NT2/D1 (cell line): ENCODE data around the gene FNIP1.
"Not testable (repeated sequence)": the region's sequence is repeated elsewhere in the genome, so short reads cannot be mapped to it uniquely, and the experiment has no call there.

ENCODE experiments used
- DNase-seq: peaks from one replicate; pipeline ENCODE4 v3.0.0-alpha.2; 2011; ENCODE audit warnings: low read depth, low spot score
- H3K27me3 ChIP-seq: 2 replicates; pipeline ENCODE4 v1.6.0; 2011; ENCODE audit warnings: mild to moderate bottlenecking; ENCODE audit not compliant: insufficient read length, insufficient read depth
- H3K36me3 ChIP-seq: 2 replicates; pipeline ENCODE4 v1.6.1; 2011; ENCODE audit warnings: mild to moderate bottlenecking, low read length, mixed read lengths; ENCODE audit not compliant: insufficient read depth, insufficient read length
- H3K4me1 ChIP-seq: 2 replicates; pipeline ENCODE4 v1.5.1; 2011; ENCODE audit not compliant: insufficient read depth, insufficient read length
- H3K4me3 ChIP-seq: 2 replicates; pipeline ENCODE4 v1.5.1; 2011; ENCODE audit warnings: low read depth; ENCODE audit not compliant: insufficient read length
- H3K9ac ChIP-seq: 2 replicates; pipeline ENCODE4 v1.6.0; 2011; ENCODE audit warnings: low read depth; ENCODE audit not compliant: insufficient read length
- H3K9me3 ChIP-seq: 2 replicates; pipeline ENCODE4 v1.5.1; 2011; ENCODE audit warnings: mild to moderate bottlenecking, low read length; ENCODE audit not compliant: insufficient read depth
- SUZ12 ChIP-seq: IDR thresholded peaks from 2 replicates; pipeline ENCODE4 v1.6.1; 2011; ENCODE audit not compliant: insufficient read length, insufficient read depth; ENCODE audit errors: extremely low read depth
- YY1 ChIP-seq: IDR thresholded peaks from 2 replicates; pipeline ENCODE4 v1.6.1; 2011; ENCODE audit not compliant: insufficient read length, insufficient read depth
- ZNF274 ChIP-seq: IDR thresholded peaks from 2 replicates; pipeline ENCODE4 v1.6.1; 2011; ENCODE audit warnings: mild to moderate bottlenecking, low read depth, low read length

FNIP1 gene

DNA sequence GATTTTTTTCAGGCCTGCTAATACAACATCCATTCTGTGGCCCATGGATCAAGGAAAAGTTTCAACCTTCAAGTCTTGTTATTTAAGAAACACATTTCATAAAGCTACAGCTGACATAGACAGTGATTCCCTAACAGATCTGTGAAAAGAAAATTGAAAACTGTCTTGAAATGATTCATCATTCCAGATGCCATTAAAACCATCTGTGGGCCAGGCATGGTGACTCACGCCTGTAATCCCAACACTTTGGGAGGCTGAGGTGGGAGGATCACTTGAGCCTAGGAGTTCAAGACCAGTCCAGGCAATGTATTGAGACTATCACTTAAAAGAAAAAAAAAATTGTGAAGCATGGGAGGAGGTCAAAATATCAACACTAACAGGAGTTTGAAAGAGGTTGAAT, 167.8 kb downstream of the FNIP1 start:
- TF ChIP-seq SUZ12 (no peak), YY1 (no peak), ZNF274 (no peak)
- no peaks in the 10 kb centered on the region for H3K27me3 ChIP-seq
- H3K36me3 ChIP-seq: peaks cover 3% of the 10 kb centered on the region
- DNase-seq: no peak
- H3K4me3 ChIP-seq: no peak overlapping the region
- H3K9ac ChIP-seq: no peak overlapping the region
- H3K9me3 ChIP-seq: no peaks in the 10 kb centered on the region
- no peaks in the 10 kb centered on the region for H3K4me1 ChIP-seq

DNA sequence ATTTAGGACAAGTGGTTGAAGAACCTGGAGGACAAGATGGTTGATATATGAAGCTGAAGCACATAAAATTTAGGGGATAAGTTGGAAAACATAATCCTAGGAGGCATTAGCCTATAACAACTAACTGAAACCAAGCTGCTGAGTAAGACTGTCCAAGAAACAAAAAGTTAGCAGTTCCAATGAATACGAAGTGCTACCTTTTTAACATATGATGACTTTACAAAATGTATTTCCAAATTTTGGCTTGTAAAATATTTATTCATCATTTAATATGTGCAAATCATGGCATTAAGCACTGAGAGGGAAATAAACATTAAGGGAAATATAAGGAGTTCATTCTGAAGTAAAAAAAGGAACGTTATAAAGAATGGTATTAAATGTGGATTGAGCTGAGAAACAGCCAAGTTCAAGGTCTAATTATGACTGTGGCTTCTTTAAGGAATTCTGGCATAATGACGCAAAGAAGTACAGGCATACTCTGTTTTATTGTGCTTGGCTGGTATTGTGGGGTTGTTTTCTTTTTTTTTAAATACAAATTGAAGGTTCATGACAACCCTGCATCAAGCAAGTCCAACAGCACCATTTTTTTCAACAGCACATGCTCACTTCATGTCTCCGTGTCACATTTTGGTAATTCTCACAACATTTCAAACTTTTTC, 169.5 kb downstream of the FNIP1 start:
- no peak for TF ChIP-seq YY1
- no peak for TF ChIP-seq ZNF274
- TF ChIP-seq SUZ12: no peak
- Histone ChIP-seq H3K4me3 (no peak overlapping the region), H3K27me3 (no peaks in the 10 kb centered on the region), H3K36me3 (peaks cover 3% of the 10 kb centered on the region), H3K4me1 (no peaks in the 10 kb centered on the region), H3K9me3 (no peaks in the 10 kb centered on the region), H3K9ac (no peak overlapping the region)
- no peak for DNase-seq

- H3K4me3 ChIP-seq: no peak overlapping the region
- no peaks in the 10 kb centered on the region for H3K4me1 ChIP-seq
- H3K9me3 ChIP-seq: no peaks in the 10 kb centered on the region
- no peak overlapping the region for H3K9ac ChIP-seq
- H3K27me3 ChIP-seq: no peaks in the 10 kb centered on the region
- H3K36me3 ChIP-seq: no peaks in the 10 kb centered on the region
- no peak for DNase-seq
- TF ChIP-seq ZNF274: no peak
- no peak for TF ChIP-seq SUZ12
- no peak for TF ChIP-seq YY1
Observed at GRCh38 chr5:131622633-131623032, 174.2 kb downstream of the FNIP1 start.

- H3K9ac ChIP-seq, H3K36me3 ChIP-seq, H3K4me1 ChIP-seq, H3K4me3 ChIP-seq, DNase-seq, H3K9me3 ChIP-seq, H3K27me3 ChIP-seq: not testable (repeated sequence)
Observed at GRCh38 chr5:131621164-131621563, 175.7 kb downstream of the FNIP1 start.

DNA sequence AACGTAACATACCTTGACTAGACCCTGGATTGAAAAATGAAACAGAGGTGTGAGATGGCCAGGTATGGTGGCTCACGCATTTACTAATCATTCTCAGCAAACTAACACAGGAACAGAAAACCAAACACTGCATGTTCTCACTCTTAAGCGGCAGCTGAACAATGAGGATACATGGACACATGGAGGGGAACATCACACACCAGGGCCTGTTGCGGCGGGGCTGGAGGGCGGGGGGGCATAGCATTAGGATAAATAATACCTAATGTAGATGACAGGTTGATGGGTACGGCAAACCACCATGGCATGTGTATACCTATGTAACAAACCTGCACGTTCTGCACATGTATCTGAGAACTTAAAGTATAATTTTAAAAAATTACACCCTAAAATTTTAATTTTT, 177.7 kb downstream of the FNIP1 start:
- no peaks in the 10 kb centered on the region for H3K4me1 ChIP-seq

GRCh38 chr5:131617140-131617822, 179.5 kb downstream of the FNIP1 start:
- TF ChIP-seq SUZ12: no peak
- no peak for TF ChIP-seq ZNF274
- no peak for TF ChIP-seq YY1
- Histone ChIP-seq H3K4me1 (no peaks in the 10 kb centered on the region), H3K36me3 (no peaks in the 10 kb centered on the region), H3K9me3 (no peaks in the 10 kb centered on the region), H3K9ac (no peak overlapping the region), H3K27me3 (no peaks in the 10 kb centered on the region), H3K4me3 (no peak overlapping the region)
- DNase-seq: no peak

More for the DNA sequence above, 177.7 kb downstream of the FNIP1 start:
- Histone ChIP-seq H3K4me3 (no peak overlapping the region), H3K27me3 (no peaks in the 10 kb centered on the region), H3K9ac (no peak overlapping the region), H3K36me3 (no peaks in the 10 kb centered on the region), H3K9me3 (no peaks in the 10 kb centered on the region)
- no peak for TF ChIP-seq ZNF274
- TF ChIP-seq SUZ12: no peak
- no peak for TF ChIP-seq YY1
- no peak for DNase-seq

- no peak for DNase-seq
- Histone ChIP-seq H3K9me3 (no peaks in the 10 kb centered on the region), H3K4me3 (no peak overlapping the region), H3K27me3 (no peaks in the 10 kb centered on the region), H3K9ac (no peak overlapping the region), H3K4me1 (no peaks in the 10 kb centered on the region), H3K36me3 (no peaks in the 10 kb centered on the region)
- TF ChIP-seq ZNF274: no peak
- no peak for TF ChIP-seq SUZ12
- no peak for TF ChIP-seq YY1
Observed at GRCh38 chr5:131615957-131616356, 180.9 kb downstream of the FNIP1 start.
